Measurements from ENCODE around the gene EXOC6. TPM values are rescaled to one million over a fixed set of nuclear protein-coding genes. Genes with fewer than 3 reads are reported as not detected.
A peak's percentile ranks its signal among the peaks of the same experiment; 100 is the strongest.

The EXOC6 gene
- total RNA-seq, 2 experiments from 2014 or later = 8.0 to 9.4 TPM

GRCh38 chr10:92999191-92999590, 150.9 kb downstream of the EXOC6 start:
- TF ChIP-seq CTCF (conservative IDR thresholded peaks at IDR 0.05; ENCODE audit: low read length) (no peak), EZH2phosphoT487 (IDR thresholded peaks at IDR 0.05; ENCODE audit: borderline replicate concordance, low read depth, low read length) (no peak)
- Histone ChIP-seq H3K9me3 (ENCODE audit: low read length) (no peaks in the 10 kb centered on the region), H3K4me2 (ENCODE audit: low read length) (no peak overlapping the region), H3K4me3 (ENCODE audit: low read depth, low read length, poor library complexity, severe bottlenecking) (no peak overlapping the region), H3K36me3 (ENCODE audit: insufficient read depth, low read length) (no peaks in the 10 kb centered on the region), H3K9me2 (ENCODE audit: insufficient read depth, low read length) (no peaks in the 10 kb centered on the region), H2AFZ (ENCODE audit: low read length) (no peak overlapping the region), H3K4me1 (ENCODE audit: insufficient read depth, low read length, poor library complexity, severe bottlenecking) (no peaks in the 10 kb centered on the region), H4K20me1 (ENCODE audit: insufficient read depth, low read length) (no peaks in the 10 kb centered on the region), H3K79me2 (ENCODE audit: insufficient read depth, low read depth, low read length) (no peaks in the 10 kb centered on the region), H3K27ac (ENCODE audit: low read depth, low read length, poor library complexity, severe bottlenecking) (no peak overlapping the region)
- ChIA-PET POLR2A (interaction anchor here (0.7 to 1.0 kb wide), 4 partner anchors 25 to 658 kb away, joined by 3 to 7 read pairs (median 4); no protein-coding TSS in a partner anchor), CTCF (ENCODE audit: unreplicated experiment) (no interaction called here)
- intact Hi-C loops (cut with micrococcal nuclease; ENCODE audit: unreplicated experiment) = no loop called here
- no peak for DNase-seq (ENCODE audit: low spot score)
- BruUV-seq (replicated peaks) = no TSS peak

- H3K9me3 ChIP-seq (ENCODE audit: low read length) = no peaks in the 10 kb centered on the region
- no peaks in the 10 kb centered on the region for H3K9me2 ChIP-seq (ENCODE audit: insufficient read depth, low read length)
- intact Hi-C loops (cut with micrococcal nuclease; ENCODE audit: unreplicated experiment) = no loop called here
- no peaks in the 10 kb centered on the region for H3K36me3 ChIP-seq (ENCODE audit: insufficient read depth, low read length)
- no peak overlapping the region for H3K27ac ChIP-seq (ENCODE audit: low read depth, low read length, poor library complexity, severe bottlenecking)
- no peak overlapping the region for H2AFZ ChIP-seq (ENCODE audit: low read length)
- H3K4me3 ChIP-seq (ENCODE audit: low read depth, low read length, poor library complexity, severe bottlenecking) = no peak overlapping the region
- no peaks in the 10 kb centered on the region for H3K4me1 ChIP-seq (ENCODE audit: insufficient read depth, low read length, poor library complexity, severe bottlenecking)
- H4K20me1 ChIP-seq (ENCODE audit: insufficient read depth, low read length) = no peaks in the 10 kb centered on the region
- CTCF ChIA-PET (ENCODE audit: unreplicated experiment) = no interaction called here
- peak; percentile 24 for DNase-seq (ENCODE audit: low spot score)
- H3K79me2 ChIP-seq (ENCODE audit: insufficient read depth, low read depth, low read length) = no peaks in the 10 kb centered on the region
- POLR2A ChIA-PET = interaction anchor here (0.6 to 1.1 kb wide), 3 partner anchors 10 to 39 kb away, joined by 3 read pairs; no protein-coding TSS in a partner anchor
- no peak overlapping the region for H3K4me2 ChIP-seq (ENCODE audit: low read length)
- BruUV-seq (replicated peaks) = no TSS peak
- peak; percentile 86 for TF ChIP-seq CTCF (conservative IDR thresholded peaks at IDR 0.05; ENCODE audit: low read length)
- TF ChIP-seq EZH2phosphoT487 (IDR thresholded peaks at IDR 0.05; ENCODE audit: borderline replicate concordance, low read depth, low read length) = no peak
Observed at GRCh38 chr10:93006435-93007039, 158.2 kb downstream of the EXOC6 start.

- H3K9me2 ChIP-seq (ENCODE audit: insufficient read depth, low read length) = no peaks in the 10 kb centered on the region
- no peaks in the 10 kb centered on the region for H3K79me2 ChIP-seq (ENCODE audit: insufficient read depth, low read depth, low read length)
- BruUV-seq (replicated peaks) = no TSS peak
- no peak overlapping the region for H2AFZ ChIP-seq (ENCODE audit: low read length)
- H3K9me3 ChIP-seq (ENCODE audit: low read length) = no peaks in the 10 kb centered on the region
- DNase-seq (ENCODE audit: low spot score) = no peak
- H3K4me3 ChIP-seq (ENCODE audit: low read depth, low read length, poor library complexity, severe bottlenecking) = no peak overlapping the region
- CTCF ChIA-PET (ENCODE audit: unreplicated experiment) = no interaction called here
- no peaks in the 10 kb centered on the region for H3K36me3 ChIP-seq (ENCODE audit: insufficient read depth, low read length)
- intact Hi-C loops (cut with micrococcal nuclease; ENCODE audit: unreplicated experiment) = no loop called here
- no peak for TF ChIP-seq CTCF (conservative IDR thresholded peaks at IDR 0.05; ENCODE audit: low read length)
- no peak for TF ChIP-seq EZH2phosphoT487 (IDR thresholded peaks at IDR 0.05; ENCODE audit: borderline replicate concordance, low read depth, low read length)
- no peak overlapping the region for H3K4me2 ChIP-seq (ENCODE audit: low read length)
- H3K4me1 ChIP-seq (ENCODE audit: insufficient read depth, low read length, poor library complexity, severe bottlenecking) = no peaks in the 10 kb centered on the region
- H4K20me1 ChIP-seq (ENCODE audit: insufficient read depth, low read length) = no peaks in the 10 kb centered on the region
- POLR2A ChIA-PET = no interaction called here
- H3K27ac ChIP-seq (ENCODE audit: low read depth, low read length, poor library complexity, severe bottlenecking) = no peak overlapping the region
Observed at GRCh38 chr10:93015722-93016121, 167.4 kb downstream of the EXOC6 start.
